K562 (cell line): ENCODE results near the gene SLA2. TPM values are rescaled to one million over a fixed set of nuclear protein-coding genes. Genes with fewer than 3 reads are reported as not detected.

Experiments used
- ATF1 ChIP-seq, 2 experiments: fragments of 450-650 bp in 1 of 2; IDR thresholded peaks; 2 replicates each; pipeline ENCODE4 v1.6.1; 2016; ENCODE audit warnings: missing compliant biosample characterization in 1 of 2, missing genetic modification characterization in 1 of 2
- EWSR1 ChIP-seq: fragments of 450-650 bp; IDR thresholded peaks from 2 replicates; pipeline ENCODE4 v1.6.1; 2018; ENCODE audit warnings: borderline replicate concordance, mild to moderate bottlenecking, low read depth, moderate library complexity; ENCODE audit not compliant: partially characterized antibody
- FOS ChIP-seq: IDR thresholded peaks from 3 replicates; pipeline ENCODE4 v1.6.1; 2011; ENCODE audit not compliant: insufficient read length; ENCODE audit errors: extremely low read depth
- KHSRP ChIP-seq: fragments of 450-650 bp; IDR thresholded peaks from 2 replicates; pipeline ENCODE4 v1.6.1; 2017
- MIER1 ChIP-seq: fragments of 450-650 bp; IDR thresholded peaks from 2 replicates; pipeline ENCODE4 v1.6.1; 2016; ENCODE audit warnings: antibody characterized with exemption, mild to moderate bottlenecking, low read depth
- MTA2 ChIP-seq: fragments of 450-650 bp; IDR thresholded peaks from 2 replicates; pipeline ENCODE4 v1.6.1; 2016; ENCODE audit warnings: low read depth
- NFE2 ChIP-seq: IDR thresholded peaks from 2 replicates; pipeline ENCODE4 v1.6.1; 2014; ENCODE audit warnings: antibody characterized with exemption, low read depth
- SOX6 ChIP-seq: fragments of 450-650 bp; IDR thresholded peaks from 2 replicates; pipeline ENCODE4 v1.6.1; 2014; ENCODE audit warnings: mild to moderate bottlenecking
- TBP ChIP-seq: optimal IDR thresholded peaks from 2 replicates; pipeline ENCODE3; 2011; ENCODE audit warnings: low read depth, low read length, improper control_type of control experiment
- ZNF165 ChIP-seq: fragments of 250-450 bp; sonication (Bioruptor Pico); IDR thresholded peaks from 2 replicates; pipeline ENCODE4 v1.4.0; 2020; ENCODE audit warnings: borderline replicate concordance
- polyA plus RNA-seq, 8 experiments: library from polyadenylated mRNA; depleted of rRNA in 4 of 8; stranded (reverse) in 5 of 8; unstranded in 3 of 8; fragments of >200 nt; fragmentation: Nextera tagmentation in 2 of 8; fragmentation: Illumina TruSeq in 1 of 8; extraction: Ambion mirVana in 2 of 8; extraction: Trizol in 1 of 8; gene quantifications; 2 replicates each; pipeline versions ENCODE4 v1.2.1 to v1.2.3, GENCODE V29; 2011 to 2014; ENCODE audit warnings: inconsistent platforms in 1 of 8, missing spikeins in 1 of 8
- total RNA-seq, 7 experiments: library from RNA; depleted of rRNA in 6 of 7; stranded (reverse); fragments of >200 nt in 6 of 7; fragmentation: Illumina TruSeq in 2 of 7; extraction: Trizol in 2 of 7; gene quantifications; 2 replicates each; pipeline versions ENCODE4 v1.2.1 to v1.2.3, GENCODE V29; 2011 to 2021; ENCODE audit warnings: low replicate concordance in 1 of 7
- TF ChIP-seq, protein P1 (sequence below), 2 experiments: fragments of 450-650 bp in 1 of 2; sonication (generic) in 1 of 2; formaldehyde crosslinking in 1 of 2; IDR thresholded peaks; 2 replicates each; pipeline versions ENCODE4 v1.7.1 to v1.9.0; 2016 to 2022; ENCODE audit warnings: inconsistent platforms in 1 of 2, mild to moderate bottlenecking in 1 of 2, missing genetic modification reagents in 1 of 2

SLA2 gene
- total and polyA plus RNA-seq, 9 of the 15 experiments (the other 6 are each of a cell fraction or from before 2014, with no cell fraction given): 0.07 TPM; not detected in 7

DNA sequence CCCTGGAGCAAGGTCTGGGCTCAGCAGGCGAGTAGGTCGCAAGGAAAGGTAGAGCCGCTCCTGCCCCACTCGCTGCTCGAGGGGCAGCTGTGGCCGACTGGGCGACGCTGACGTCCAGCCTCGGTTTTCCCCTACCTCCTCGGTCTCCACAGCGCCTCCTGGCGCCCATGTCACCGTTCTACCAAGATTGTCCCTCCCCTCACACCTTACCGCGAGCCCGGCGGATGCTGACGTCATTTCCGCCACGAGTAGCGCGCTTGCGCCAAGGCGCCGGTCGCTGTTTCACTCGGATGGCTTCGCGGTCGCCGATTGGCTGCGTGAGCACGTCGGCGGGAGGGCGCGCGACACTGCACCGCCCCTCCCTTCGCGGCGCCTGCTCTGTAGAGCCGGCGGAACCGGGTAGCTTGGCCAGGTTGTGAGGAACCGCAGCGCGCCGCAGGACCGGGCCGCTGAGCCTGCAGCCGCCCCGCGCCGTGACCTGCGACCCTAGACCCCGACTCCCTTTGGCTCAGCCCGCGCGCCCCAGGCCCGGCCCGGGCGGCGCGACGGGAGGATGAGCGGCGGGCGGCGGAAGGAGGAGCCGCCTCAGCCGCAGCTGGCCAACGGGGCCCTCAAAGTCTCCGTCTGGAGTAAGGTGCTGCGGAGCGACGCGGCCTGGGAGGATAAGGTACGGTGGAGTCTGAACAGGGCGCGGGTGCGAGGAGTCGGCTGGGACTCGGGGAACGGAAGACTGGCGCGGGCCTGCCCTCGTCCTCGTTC is 40.4 kb downstream of the SLA2 start, which contains the start of gene RAB5IF (continued):
- TF ChIP-seq ATF1 (CRISPR knock-in tag; IDR thresholded peaks at IDR 0.05) (peak; percentile 80), ATF1 (tag; IDR thresholded peaks at IDR 0.05) (peak; percentile 98), MIER1 (no peak), FOS (peak; percentile 29), SOX6 (peak; percentile 27; the same call in 1 of the 2 replicates), EWSR1 (no peak), ZNF165 (no peak), NFE2 (peak; percentile 67), TBP (peak; percentile 95), MTA2 (no peak), KHSRP (no peak)
- TF ChIP-seq, protein P1, sequence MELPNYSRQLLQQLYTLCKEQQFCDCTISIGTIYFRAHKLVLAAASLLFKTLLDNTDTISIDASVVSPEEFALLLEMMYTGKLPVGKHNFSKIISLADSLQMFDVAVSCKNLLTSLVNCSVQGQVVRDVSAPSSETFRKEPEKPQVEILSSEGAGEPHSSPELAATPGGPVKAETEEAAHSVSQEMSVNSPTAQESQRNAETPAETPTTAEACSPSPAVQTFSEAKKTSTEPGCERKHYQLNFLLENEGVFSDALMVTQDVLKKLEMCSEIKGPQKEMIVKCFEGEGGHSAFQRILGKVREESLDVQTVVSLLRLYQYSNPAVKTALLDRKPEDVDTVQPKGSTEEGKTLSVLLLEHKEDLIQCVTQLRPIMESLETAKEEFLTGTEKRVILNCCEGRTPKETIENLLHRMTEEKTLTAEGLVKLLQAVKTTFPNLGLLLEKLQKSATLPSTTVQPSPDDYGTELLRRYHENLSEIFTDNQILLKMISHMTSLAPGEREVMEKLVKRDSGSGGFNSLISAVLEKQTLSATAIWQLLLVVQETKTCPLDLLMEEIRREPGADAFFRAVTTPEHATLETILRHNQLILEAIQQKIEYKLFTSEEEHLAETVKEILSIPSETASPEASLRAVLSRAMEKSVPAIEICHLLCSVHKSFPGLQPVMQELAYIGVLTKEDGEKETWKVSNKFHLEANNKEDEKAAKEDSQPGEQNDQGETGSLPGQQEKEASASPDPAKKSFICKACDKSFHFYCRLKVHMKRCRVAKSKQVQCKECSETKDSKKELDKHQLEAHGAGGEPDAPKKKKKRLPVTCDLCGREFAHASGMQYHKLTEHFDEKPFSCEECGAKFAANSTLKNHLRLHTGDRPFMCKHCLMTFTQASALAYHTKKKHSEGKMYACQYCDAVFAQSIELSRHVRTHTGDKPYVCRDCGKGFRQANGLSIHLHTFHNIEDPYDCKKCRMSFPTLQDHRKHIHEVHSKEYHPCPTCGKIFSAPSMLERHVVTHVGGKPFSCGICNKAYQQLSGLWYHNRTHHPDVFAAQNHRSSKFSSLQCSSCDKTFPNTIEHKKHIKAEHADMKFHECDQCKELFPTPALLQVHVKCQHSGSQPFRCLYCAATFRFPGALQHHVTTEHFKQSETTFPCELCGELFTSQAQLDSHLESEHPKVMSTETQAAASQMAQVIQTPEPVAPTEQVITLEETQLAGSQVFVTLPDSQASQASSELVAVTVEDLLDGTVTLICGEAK (IDR thresholded peaks at IDR 0.05): peak; percentile 94
- TF ChIP-seq, protein P1 (CRISPR knock-in tag; IDR thresholded peaks at IDR 0.05): no peak
